ENCODE results near the gene PAK6. TPM values are rescaled to one million over a fixed set of nuclear protein-coding genes. Genes with fewer than 3 reads are reported as not detected.

The PAK6 gene
- total and polyA plus RNA-seq, 11 donors: 0.93 to 17.4 (median 7.6) TPM

DNA sequence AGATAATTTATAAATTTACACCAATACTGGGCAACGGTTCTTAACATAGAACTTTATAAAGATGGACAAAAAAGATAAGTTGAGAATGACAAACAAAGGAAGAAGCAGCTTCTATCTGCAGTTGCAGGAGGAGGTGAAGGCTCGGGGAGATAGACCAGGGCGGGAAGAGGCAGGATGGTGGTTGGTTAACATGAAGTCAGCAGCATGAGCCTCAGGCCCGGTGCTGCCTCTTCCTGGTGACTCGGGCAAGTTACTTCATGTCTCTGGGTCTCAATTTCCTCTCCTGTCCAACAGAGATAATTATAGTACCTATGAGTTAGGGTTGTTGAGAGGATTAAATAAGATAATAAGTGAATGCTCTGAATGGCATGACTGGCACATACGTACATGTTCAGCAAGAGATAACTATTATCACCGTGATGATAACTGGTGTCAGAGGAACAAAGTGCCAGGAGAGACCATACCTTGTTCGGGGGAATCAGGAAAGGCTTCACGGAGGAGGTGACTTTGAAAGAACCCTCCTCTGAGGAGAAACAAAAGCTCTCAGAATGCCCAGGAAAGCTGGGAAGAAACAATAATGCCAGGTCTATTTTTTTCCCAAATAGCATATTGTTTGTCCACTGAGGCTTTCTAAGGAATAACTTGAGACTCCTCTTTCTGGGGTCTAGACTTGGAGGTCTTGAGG lies 4.4 kb downstream of the PAK6 start:
- ATAC-seq: no peak
- DNase-seq: no peak
- TF ChIP-seq, protein P1, sequence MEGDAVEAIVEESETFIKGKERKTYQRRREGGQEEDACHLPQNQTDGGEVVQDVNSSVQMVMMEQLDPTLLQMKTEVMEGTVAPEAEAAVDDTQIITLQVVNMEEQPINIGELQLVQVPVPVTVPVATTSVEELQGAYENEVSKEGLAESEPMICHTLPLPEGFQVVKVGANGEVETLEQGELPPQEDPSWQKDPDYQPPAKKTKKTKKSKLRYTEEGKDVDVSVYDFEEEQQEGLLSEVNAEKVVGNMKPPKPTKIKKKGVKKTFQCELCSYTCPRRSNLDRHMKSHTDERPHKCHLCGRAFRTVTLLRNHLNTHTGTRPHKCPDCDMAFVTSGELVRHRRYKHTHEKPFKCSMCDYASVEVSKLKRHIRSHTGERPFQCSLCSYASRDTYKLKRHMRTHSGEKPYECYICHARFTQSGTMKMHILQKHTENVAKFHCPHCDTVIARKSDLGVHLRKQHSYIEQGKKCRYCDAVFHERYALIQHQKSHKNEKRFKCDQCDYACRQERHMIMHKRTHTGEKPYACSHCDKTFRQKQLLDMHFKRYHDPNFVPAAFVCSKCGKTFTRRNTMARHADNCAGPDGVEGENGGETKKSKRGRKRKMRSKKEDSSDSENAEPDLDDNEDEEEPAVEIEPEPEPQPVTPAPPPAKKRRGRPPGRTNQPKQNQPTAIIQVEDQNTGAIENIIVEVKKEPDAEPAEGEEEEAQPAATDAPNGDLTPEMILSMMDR (IDR thresholded peaks at IDR 0.05): no peak
- no peak for TF ChIP-seq POLR2A (IDR thresholded peaks at IDR 0.05)
- WGBS, 4 donors: 68 to 73% (median 69%) methylated on average over 9 of the region's 9 CpGs
- intact Hi-C loops (cut with DNase I): no loop called here
- Histone ChIP-seq H3K27ac (no peak overlapping the region), H3K9me3 (no peaks in the 10 kb centered on the region), H3K4me3 (no peak overlapping the region), H3K36me3 (no peaks in the 10 kb centered on the region), H3K27me3 (peaks cover 0 to 16% (median 0%) of the 10 kb centered on the region in 9 donors), H3K4me1 (peaks cover 0 to 10% (median 3%) of the 10 kb centered on the region in 12 donors)

DNA sequence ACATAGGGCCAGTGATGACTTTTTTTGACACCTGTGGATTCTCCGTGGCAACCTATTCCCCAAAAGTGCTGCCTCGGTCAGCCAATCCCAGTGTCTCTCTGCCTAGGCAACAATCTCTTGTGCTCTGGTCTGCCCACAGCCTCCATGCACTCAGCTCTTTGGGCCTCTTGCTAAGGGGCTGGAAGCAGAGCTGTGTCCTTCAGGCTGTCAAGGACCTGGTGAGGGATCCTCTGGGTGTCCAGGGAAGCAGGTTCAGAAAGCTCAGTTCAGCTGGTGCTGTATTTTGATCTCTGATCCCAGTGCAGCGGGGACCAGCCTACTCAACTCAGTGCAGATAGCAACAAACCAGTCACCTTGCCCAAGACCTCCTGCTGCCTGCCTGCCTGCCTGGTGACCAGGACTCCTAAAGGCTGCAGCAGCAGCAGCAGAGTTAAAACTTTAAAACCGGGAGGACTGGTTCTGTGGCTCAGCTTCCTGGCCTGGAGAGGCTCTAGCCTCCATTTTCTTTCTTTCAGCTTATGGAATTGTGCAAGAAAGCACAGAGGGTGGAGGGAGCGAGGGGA lies 6.2 kb downstream of the PAK6 start:
- Histone ChIP-seq H3K27ac (no peak overlapping the region), H3K36me3 (no peaks in the 10 kb centered on the region), H3K9me3 (no peaks in the 10 kb centered on the region), H3K4me1 (peaks cover 0 to 7% (median 0%) of the 10 kb centered on the region in 12 donors), H3K27me3 (no peaks in the 10 kb centered on the region), H3K4me3 (no peak overlapping the region)
- DNase-seq (no peak), ATAC-seq (no peak)
- intact Hi-C loops (cut with DNase I): no loop called here
- 66 to 80% (median 74%) methylated on average over 5 of the region's 5 CpGs for WGBS, 4 donors
- TF ChIP-seq, protein P1 (IDR thresholded peaks at IDR 0.05): no peak
- no peak for TF ChIP-seq POLR2A (IDR thresholded peaks at IDR 0.05)

DNA sequence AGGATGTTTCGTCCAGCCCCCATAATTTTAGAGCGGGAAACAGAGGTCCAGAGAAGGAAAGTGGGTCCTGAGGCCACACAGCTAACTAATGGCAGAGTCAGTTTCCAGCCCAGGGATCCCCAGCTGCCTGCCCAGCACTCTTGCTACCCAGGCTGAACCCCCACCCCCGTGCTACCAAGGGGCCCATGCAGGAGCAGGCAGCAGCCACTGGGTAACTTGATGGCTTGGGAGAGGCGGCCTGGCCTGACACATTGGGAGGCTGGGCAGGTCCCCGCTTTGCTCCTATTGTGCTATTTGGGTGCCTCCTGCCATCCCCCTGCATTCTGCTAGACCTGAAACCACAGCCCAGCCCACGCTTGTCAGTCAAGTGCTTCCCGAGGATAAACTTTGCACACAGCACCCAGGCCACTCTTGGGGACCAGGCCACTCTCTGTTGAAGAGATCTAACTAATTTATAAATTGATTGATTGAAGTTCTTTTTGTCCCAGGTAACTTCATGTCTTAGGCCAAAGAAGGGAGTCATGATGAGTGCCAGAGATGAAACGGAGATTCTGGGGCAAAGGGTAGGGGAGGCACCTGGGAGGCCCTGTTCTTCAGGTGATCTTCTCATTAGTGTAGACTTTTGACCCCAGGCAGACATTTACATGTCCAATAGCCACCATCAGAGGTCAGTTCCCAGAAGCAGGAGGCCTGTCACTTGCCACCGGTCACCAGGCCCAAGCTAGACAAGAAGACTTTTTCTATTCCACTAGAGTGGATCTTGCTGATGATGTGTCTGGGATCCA lies 7.0 kb downstream of the PAK6 start:
- Histone ChIP-seq H3K4me3 (no peak overlapping the region), H3K4me1 (peaks cover 0 to 8% (median 0%) of the 10 kb centered on the region in 12 donors), H3K36me3 (no peaks in the 10 kb centered on the region), H3K27me3 (no peaks in the 10 kb centered on the region), H3K27ac (no peak overlapping the region), H3K9me3 (no peaks in the 10 kb centered on the region)
- DNase-seq (no peak), ATAC-seq (no peak)
- whole genome bisulfite sequencing, 4 donors: 81 to 91% (median 88%) methylated on average over 7 to 9 of the region's 9 CpGs
- no peak for TF ChIP-seq POLR2A (IDR thresholded peaks at IDR 0.05)
- TF ChIP-seq, protein P1 (IDR thresholded peaks at IDR 0.05): no peak
- intact Hi-C loops (cut with DNase I): no loop called here

Measured in heart left ventricle (tissue), 16 donors.